ENCODE data around the gene PIK3R4.

PIK3R4 gene

GRCh38 chr3:130688697-130689470 is 57.7 kb downstream of the PIK3R4 start:
- DNase-seq (ENCODE audit: low spot score), result no peak

- no peak for DNase-seq (ENCODE audit: low spot score)
Measured at GRCh38 chr3:130688015-130688688, 58.5 kb downstream of the PIK3R4 start.

- no peak for DNase-seq (ENCODE audit: low spot score)
Measured at GRCh38 chr3:130687327-130687726, 59.3 kb downstream of the PIK3R4 start.

- no peak for DNase-seq (ENCODE audit: low spot score)
Measured at GRCh38 chr3:130686833-130687232, 59.8 kb downstream of the PIK3R4 start.

GRCh38 chr3:130682131-130682530 is 64.5 kb downstream of the PIK3R4 start:
- DNase-seq (ENCODE audit: low spot score), result no peak

- no peak for DNase-seq (ENCODE audit: low spot score)
Measured at GRCh38 chr3:130679218-130679617, 67.4 kb downstream of the PIK3R4 start.

GRCh38 chr3:130677343-130677742 is 69.3 kb downstream of the PIK3R4 start:
- DNase-seq (ENCODE audit: low spot score), result no peak

GRCh38 chr3:130671545-130672312 is 74.9 kb downstream of the PIK3R4 start:
- DNase-seq (ENCODE audit: low spot score), result no peak

GRCh38 chr3:130669740-130670139 is 76.9 kb downstream of the PIK3R4 start:
- no peak for DNase-seq (ENCODE audit: low spot score)

GRCh38 chr3:130663092-130663491 is 83.5 kb downstream of the PIK3R4 start:
- no peak for DNase-seq (ENCODE audit: low spot score)

GRCh38 chr3:130662501-130662996 is 84.1 kb downstream of the PIK3R4 start:
- no peak for DNase-seq (ENCODE audit: low spot score)

GRCh38 chr3:130661140-130661891 is 85.3 kb downstream of the PIK3R4 start:
- no peak for DNase-seq (ENCODE audit: low spot score)

- no peak for DNase-seq (ENCODE audit: low spot score)
Measured at GRCh38 chr3:130659911-130660310, 86.7 kb downstream of the PIK3R4 start.

GRCh38 chr3:130658678-130659077 is 88.0 kb downstream of the PIK3R4 start:
- DNase-seq (ENCODE audit: low spot score), result no peak

- no peak for DNase-seq (ENCODE audit: low spot score)
Measured at GRCh38 chr3:130656627-130657026, 90.0 kb downstream of the PIK3R4 start.

- no peak for DNase-seq (ENCODE audit: low spot score)
Measured at GRCh38 chr3:130654921-130655320, 91.7 kb downstream of the PIK3R4 start.

GRCh38 chr3:130654091-130654490 is 92.5 kb downstream of the PIK3R4 start:
- DNase-seq (ENCODE audit: low spot score), result no peak

- no peak for DNase-seq (ENCODE audit: low spot score)
Measured at GRCh38 chr3:130649061-130649654, 97.5 kb downstream of the PIK3R4 start.

GRCh38 chr3:130648293-130648692 is 98.3 kb downstream of the PIK3R4 start:
- DNase-seq (ENCODE audit: low spot score), result no peak

- DNase-seq (ENCODE audit: low spot score), result no peak
Measured at GRCh38 chr3:130645261-130645660, 101.4 kb downstream of the PIK3R4 start.

GRCh38 chr3:130644628-130645253 is 101.9 kb downstream of the PIK3R4 start:
- no peak for DNase-seq (ENCODE audit: low spot score)

Data from pons (tissue), 1 donor.